WERI-Rb-1 (cell line): ENCODE data around the gene RIN3.

Source experiments
- DNase-seq: peaks from one replicate; pipeline ENCODE4 v3.0.0-alpha.2; 2020
- H3K27ac ChIP-seq: fragments of 250-450 bp; sonication (Bioruptor Pico); 2 replicates; pipeline ENCODE4 v1.5.1; 2020; ENCODE audit warnings: mild to moderate bottlenecking, moderate library complexity
- H3K27me3 ChIP-seq: fragments of 250-450 bp; sonication (Bioruptor Pico); 2 replicates; pipeline ENCODE4 v1.5.1; 2021; ENCODE audit warnings: mild to moderate bottlenecking, low read depth, moderate library complexity; ENCODE audit not compliant: insufficient read depth, severe bottlenecking
- H3K36me3 ChIP-seq: fragments of 250-450 bp; sonication (Bioruptor Pico); 2 replicates; pipeline ENCODE4 v1.5.1; 2020; ENCODE audit warnings: mild to moderate bottlenecking, moderate library complexity
- H3K4me3 ChIP-seq: 2 replicates; pipeline ENCODE4 v1.5.1; 2011; ENCODE audit warnings: low read depth, mild to moderate bottlenecking, control low read depth, low read length
- H3K9me3 ChIP-seq: fragments of 250-450 bp; sonication (Bioruptor Pico); 2 replicates; pipeline ENCODE4 v1.5.1; 2021; ENCODE audit warnings: mild to moderate bottlenecking, moderate library complexity; ENCODE audit not compliant: severe bottlenecking
- TF ChIP-seq, protein P1 (sequence below): IDR thresholded peaks from 2 replicates; pipeline ENCODE4 v1.5.1; 2011; ENCODE audit warnings: low read depth, mild to moderate bottlenecking, control low read depth, inconsistent platforms, low read length

Gene RIN3

DNA sequence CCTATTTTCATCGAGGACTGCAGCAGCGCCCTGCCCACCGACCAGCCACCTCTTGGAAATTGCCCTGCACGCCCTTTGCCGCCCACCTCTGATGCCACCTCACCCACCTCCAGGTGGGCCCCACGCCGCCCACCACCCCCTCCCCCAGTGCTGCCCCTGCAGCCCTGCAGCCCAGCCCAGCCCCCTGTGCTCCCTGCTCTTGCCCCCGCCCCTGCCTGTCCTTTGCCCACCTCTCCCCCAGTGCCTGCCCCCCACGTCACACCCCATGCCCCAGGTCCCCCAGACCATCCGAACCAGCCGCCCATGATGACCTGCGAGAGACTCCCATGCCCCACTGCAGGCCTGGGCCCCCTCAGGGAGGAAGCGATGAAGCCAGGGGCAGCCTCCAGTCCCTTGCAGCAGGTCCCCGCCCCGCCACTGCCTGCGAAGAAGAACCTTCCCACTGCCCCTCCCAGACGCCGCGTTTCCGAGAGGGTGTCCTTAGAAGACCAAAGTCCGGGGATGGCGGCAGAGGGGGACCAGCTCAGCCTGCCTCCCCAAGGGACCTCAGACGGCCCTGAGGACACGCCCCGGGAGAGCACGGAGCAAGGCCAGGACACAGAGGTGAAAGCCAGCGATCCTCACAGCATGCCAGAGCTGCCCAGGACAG lies 138.3 kb downstream of the RIN3 start:
- H3K36me3 ChIP-seq, result no peaks in the 10 kb centered on the region
- H3K9me3 ChIP-seq, result no peaks in the 10 kb centered on the region
- H3K27ac ChIP-seq, result no peak overlapping the region
- no peaks in the 10 kb centered on the region for H3K27me3 ChIP-seq
- no peak overlapping the region for H3K4me3 ChIP-seq
- TF ChIP-seq, protein P1, sequence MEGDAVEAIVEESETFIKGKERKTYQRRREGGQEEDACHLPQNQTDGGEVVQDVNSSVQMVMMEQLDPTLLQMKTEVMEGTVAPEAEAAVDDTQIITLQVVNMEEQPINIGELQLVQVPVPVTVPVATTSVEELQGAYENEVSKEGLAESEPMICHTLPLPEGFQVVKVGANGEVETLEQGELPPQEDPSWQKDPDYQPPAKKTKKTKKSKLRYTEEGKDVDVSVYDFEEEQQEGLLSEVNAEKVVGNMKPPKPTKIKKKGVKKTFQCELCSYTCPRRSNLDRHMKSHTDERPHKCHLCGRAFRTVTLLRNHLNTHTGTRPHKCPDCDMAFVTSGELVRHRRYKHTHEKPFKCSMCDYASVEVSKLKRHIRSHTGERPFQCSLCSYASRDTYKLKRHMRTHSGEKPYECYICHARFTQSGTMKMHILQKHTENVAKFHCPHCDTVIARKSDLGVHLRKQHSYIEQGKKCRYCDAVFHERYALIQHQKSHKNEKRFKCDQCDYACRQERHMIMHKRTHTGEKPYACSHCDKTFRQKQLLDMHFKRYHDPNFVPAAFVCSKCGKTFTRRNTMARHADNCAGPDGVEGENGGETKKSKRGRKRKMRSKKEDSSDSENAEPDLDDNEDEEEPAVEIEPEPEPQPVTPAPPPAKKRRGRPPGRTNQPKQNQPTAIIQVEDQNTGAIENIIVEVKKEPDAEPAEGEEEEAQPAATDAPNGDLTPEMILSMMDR, result no peak
- no peak for DNase-seq

DNA sequence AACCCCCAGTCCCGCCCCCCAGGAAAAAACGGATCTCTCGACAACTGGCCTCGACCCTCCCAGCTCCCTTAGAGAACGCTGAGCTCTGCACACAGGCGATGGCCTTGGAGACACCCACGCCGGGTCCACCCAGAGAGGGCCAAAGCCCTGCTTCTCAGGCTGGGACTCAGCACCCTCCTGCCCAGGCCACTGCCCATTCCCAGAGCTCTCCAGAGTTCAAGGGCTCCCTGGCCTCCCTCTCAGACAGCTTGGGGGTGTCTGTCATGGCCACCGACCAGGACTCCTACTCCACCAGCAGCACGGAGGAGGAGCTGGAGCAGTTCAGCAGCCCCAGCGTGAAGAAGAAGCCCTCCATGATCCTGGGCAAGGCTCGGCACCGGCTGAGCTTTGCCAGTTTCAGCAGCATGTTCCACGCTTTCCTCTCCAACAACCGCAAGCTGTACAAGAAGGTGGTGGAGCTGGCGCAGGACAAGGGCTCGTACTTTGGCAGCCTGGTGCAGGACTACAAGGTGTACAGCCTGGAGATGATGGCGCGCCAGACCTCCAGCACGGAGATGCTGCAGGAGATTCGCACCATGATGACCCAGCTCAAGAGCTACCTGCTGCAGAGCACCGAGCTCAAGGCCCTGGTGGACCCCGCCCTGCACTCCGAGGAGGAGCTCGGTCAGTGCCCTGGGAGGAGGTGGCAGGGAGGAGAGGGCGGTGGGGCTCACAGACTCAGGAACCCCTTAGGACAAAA lies 139.0 kb downstream of the RIN3 start:
- H3K9me3 ChIP-seq, result no peaks in the 10 kb centered on the region
- no peak overlapping the region for H3K4me3 ChIP-seq
- DNase-seq, result no peak
- TF ChIP-seq, protein P1, result no peak
- H3K27me3 ChIP-seq, result no peaks in the 10 kb centered on the region
- H3K36me3 ChIP-seq, result no peaks in the 10 kb centered on the region
- H3K27ac ChIP-seq, result no peak overlapping the region

DNA sequence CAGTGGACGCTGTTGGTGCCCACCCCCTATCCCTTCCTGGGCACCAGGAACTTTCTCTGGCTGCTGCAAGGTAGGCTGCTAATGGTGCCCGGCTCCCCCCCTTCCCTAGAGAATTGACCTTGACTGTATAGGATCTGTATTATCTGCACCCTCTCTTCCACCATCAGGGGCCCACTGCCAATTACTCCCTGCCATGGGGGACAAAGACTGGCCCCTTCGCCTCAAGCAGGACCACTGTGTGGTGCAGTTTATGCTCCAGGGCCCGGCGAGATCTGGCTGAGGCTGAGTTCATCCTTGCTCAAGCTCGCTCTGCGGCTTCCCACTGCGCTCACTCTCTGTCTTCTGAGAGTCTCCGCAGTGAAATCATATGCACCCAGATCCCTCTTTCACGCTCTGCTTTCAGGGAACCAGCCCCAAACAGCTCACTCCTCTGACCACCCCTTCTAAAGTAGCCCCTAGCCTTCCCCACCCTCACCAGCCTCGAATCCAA lies 139.6 kb downstream of the RIN3 start:
- Histone ChIP-seq H3K9me3 (no peaks in the 10 kb centered on the region), H3K36me3 (no peaks in the 10 kb centered on the region), H3K4me3 (no peak overlapping the region), H3K27ac (no peak overlapping the region), H3K27me3 (no peaks in the 10 kb centered on the region)
- TF ChIP-seq, protein P1, result no peak
- DNase-seq, result no peak

DNA sequence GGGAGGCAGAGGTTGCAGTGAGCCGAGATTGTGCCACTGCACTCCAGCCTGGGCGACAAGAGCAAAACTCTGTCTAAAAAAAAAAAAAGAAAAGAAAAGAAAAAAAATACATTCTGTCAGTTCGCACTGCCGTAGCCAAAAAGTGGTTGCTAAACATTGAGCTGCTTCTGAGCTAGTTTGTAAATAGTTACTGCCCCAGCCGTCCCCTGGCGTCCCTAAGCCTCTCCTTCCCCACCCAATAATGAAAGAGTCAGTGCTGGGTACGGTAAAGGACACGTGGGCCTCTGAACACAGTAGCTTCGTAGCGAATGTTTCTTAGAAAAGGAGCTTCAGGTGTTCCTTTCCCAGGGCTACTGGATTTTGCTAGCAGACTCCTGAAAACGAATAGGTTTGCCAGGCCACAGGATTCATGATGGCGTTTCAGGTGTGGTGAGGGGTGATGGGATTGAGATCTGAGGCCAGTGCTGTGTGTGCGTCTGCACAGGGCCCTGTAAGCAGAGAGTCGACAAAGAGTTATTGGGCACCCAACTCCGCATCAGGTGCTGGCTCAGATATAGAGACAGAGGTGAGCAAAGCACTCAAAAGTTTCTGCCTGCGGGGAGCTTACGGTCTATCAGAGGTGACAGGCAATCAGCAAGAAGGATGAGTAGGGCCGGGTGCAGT lies 140.8 kb downstream of the RIN3 start:
- TF ChIP-seq, protein P1, result no peak
- Histone ChIP-seq H3K9me3 (no peaks in the 10 kb centered on the region), H3K36me3 (no peaks in the 10 kb centered on the region), H3K27me3 (no peaks in the 10 kb centered on the region), H3K27ac (no peak overlapping the region), H3K4me3 (no peak overlapping the region)
- DNase-seq, result no peak

DNA sequence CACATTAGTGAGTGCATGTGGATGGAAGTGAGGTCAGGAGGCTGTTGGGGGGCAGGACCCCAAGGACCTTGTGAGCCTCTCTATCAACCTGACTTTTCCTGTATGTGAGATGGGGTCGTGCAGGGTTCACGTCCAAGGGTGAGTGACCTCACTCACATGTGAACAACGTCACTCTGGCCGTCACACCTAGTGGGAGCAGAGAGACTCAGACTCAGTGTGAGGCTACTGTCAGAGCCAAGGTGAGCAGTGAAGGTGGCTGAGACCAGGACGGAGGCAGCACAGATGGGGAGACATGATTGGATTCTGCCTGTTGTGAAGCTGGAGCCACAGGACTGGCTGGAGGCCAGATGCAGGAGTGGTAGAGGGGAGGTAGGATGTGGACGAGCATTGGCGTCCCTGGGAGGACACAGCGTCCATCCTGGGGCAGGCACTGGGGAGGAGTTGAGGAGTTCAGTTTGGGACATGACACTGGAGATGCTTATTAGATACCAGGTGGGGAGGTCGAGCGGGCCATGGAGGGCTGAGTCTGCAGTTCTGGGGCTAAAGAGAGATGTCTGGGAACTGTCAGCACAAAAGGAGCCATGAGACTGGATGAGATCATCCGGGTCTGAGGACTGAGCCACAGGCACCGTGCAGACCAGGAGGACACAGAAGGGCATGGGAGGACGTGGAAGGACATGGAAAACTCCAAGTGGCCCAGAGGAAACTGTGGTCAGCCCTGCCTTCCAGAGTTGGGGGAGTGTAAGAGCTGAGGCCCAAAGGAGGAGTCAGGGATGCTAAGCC lies 142.0 kb downstream of the RIN3 start:
- H3K9me3 ChIP-seq, result no peaks in the 10 kb centered on the region
- H3K27ac ChIP-seq, result no peak overlapping the region
- no peaks in the 10 kb centered on the region for H3K27me3 ChIP-seq
- TF ChIP-seq, protein P1, result no peak
- no peak overlapping the region for H3K4me3 ChIP-seq
- H3K36me3 ChIP-seq, result no peaks in the 10 kb centered on the region
- no peak for DNase-seq
